HCT116 (cell line): ENCODE results near the gene CDYL2. TPM values are rescaled to one million over a fixed set of nuclear protein-coding genes. Genes with fewer than 3 reads are reported as not detected.

Experiments
- ATAC-seq: fragments of 200-7000 bp; cut with Tn5 transposase; 2 replicates; pipeline ENCODE4 v1.9.1; 2020; ENCODE audit warnings: mild to moderate bottlenecking, moderate library complexity
- BruUV-seq: library from RNA; stranded (reverse); fragments of 400-500 nt; replicated peaks from 2 replicates; lab custom pipeline; 2021; lab: Mats Ljungman, UMichigan
- CTCF ChIA-PET: fragments of 300-600 bp; sonication (Branson Sonifier 250); formaldehyde crosslinking; loops from one replicate; lab custom pipeline; 2021; ENCODE audit warnings: antibody characterized with exemption; lab: Charles Lee
- POLR2A ChIA-PET: fragments of 300-600, 350-600 bp; sonication (Branson Sonifier 250); formaldehyde crosslinking; loops from one replicate; lab custom pipeline; 2021; ENCODE audit warnings: antibody characterized with exemption; lab: Charles Lee
- RAD21 ChIA-PET, 2 experiments: fragments of 300-600 bp; sonication (Branson Sonifier 250); formaldehyde crosslinking; loops; one replicate each; lab custom pipeline; 2023; ENCODE audit warnings: low total read pairs in 2 of 2; ENCODE audit not compliant: uncharacterized antibody in 2 of 2, unreplicated experiment in 2 of 2, low non-redundant PET in 1 of 2; lab: Charles Lee
- DNase-seq: peaks from one replicate; pipeline ENCODE4 v3.0.0-alpha.2; 2010; ENCODE audit warnings: low read depth, low spot score
- H2AFZ ChIP-seq: fragments of 200-600 bp; shearing (Covaris generic), sonication (generic); 2 replicates; pipeline ENCODE4 v1.6.1; 2017; ENCODE audit warnings: low read depth, mixed run types, mixed read lengths, antibody characterized with exemption, low read length; ENCODE audit not compliant: poor library complexity, severe bottlenecking
- H3K27ac ChIP-seq: 2 replicates; pipeline ENCODE4 v1.5.1; 2012; ENCODE audit warnings: low read depth, low read length
- H3K27me3 ChIP-seq: fragments of 200-600 bp; sonication (generic); 2 replicates; pipeline ENCODE4 v1.6.1; 2016; ENCODE audit warnings: mixed run types, low read length, mixed read lengths; ENCODE audit not compliant: insufficient read depth
- H3K36me3 ChIP-seq, 2 experiments: fragments of 200-500 bp in 1 of 2; fragments of 200-600 bp in 1 of 2; sonication (Bioruptor generic) in 1 of 2; sonication (generic) in 1 of 2; 2 replicates each; pipeline versions ENCODE4 v1.5.1 to v1.6.1; 2014 to 2016; ENCODE audit warnings: low read length in 2 of 2, inconsistent platforms in 1 of 2, mixed read lengths in 1 of 2, mixed run types in 1 of 2; ENCODE audit not compliant: insufficient read depth in 2 of 2, control insufficient read depth in 1 of 2
- H3K4me1 ChIP-seq, 2 experiments: fragments of 200-600 bp in 1 of 2; sonication (generic) in 1 of 2; 2 replicates each; pipeline versions ENCODE4 v1.5.1 to v1.6.1; 2012 to 2017; ENCODE audit warnings: low read length in 2 of 2, inconsistent platforms in 1 of 2, mild to moderate bottlenecking in 1 of 2, mixed read lengths in 1 of 2, mixed run types in 1 of 2, moderate library complexity in 1 of 2; ENCODE audit not compliant: insufficient read depth in 2 of 2, control insufficient read depth in 1 of 2
- H3K4me2 ChIP-seq: fragments of 200-600 bp; sonication (generic); 2 replicates; pipeline ENCODE4 v1.6.1; 2017; ENCODE audit warnings: mixed run types, low read length, mixed read lengths
- H3K4me3 ChIP-seq, 2 experiments: fragments of 200-600 bp in 1 of 2; sonication (generic) in 1 of 2; replicated peaks in 1 of 2; 2 replicates each; pipeline ENCODE4 v1.5.1; 2011 to 2016; ENCODE audit warnings: low read length in 2 of 2, control low read depth in 1 of 2, low read depth in 1 of 2, mild to moderate bottlenecking in 1 of 2, mixed read lengths in 1 of 2, mixed run types in 1 of 2
- H3K79me2 ChIP-seq: fragments of 200-600 bp; sonication (generic); 2 replicates; pipeline ENCODE4 v1.6.1; 2017; ENCODE audit warnings: mild to moderate bottlenecking, mixed run types, low read length, moderate library complexity, mixed read lengths; ENCODE audit not compliant: insufficient read depth
- H3K9ac ChIP-seq: fragments of 200-600 bp; sonication (generic); 2 replicates; pipeline ENCODE4 v1.6.1; 2016; ENCODE audit warnings: low read length, mixed read lengths
- H3K9me2 ChIP-seq: fragments of 200-600 bp; sonication (generic), shearing (Covaris generic); 2 replicates; pipeline ENCODE4 v1.6.1; 2017; ENCODE audit warnings: mixed run types, mild to moderate bottlenecking, moderate library complexity; ENCODE audit not compliant: insufficient read depth
- H3K9me3 ChIP-seq, 2 experiments: fragments of 200-500 bp in 1 of 2; fragments of 200-600 bp in 1 of 2; sonication (Bioruptor generic) in 1 of 2; sonication (generic) in 1 of 2; 2 replicates each; pipeline ENCODE4 v1.6.1; 2014 to 2017; ENCODE audit warnings: low read length in 2 of 2, mixed read lengths in 2 of 2, inconsistent platforms in 1 of 2, low read depth in 1 of 2, mild to moderate bottlenecking in 1 of 2, mixed run types in 1 of 2, moderate library complexity in 1 of 2; ENCODE audit not compliant: control insufficient read depth in 1 of 2, insufficient read depth in 1 of 2
- H4K20me1 ChIP-seq: fragments of 200-600 bp; sonication (generic), shearing (Covaris generic); 2 replicates; pipeline ENCODE4 v1.6.1; 2017; ENCODE audit warnings: mixed run types, mild to moderate bottlenecking, moderate library complexity; ENCODE audit not compliant: insufficient read depth
- CBX3 ChIP-seq: IDR thresholded peaks from 2 replicates; pipeline ENCODE4 v1.6.1; 2012; ENCODE audit warnings: low read depth
- CTCF ChIP-seq, 3 experiments: fragments of 200-600 bp in 1 of 3; sonication (generic) in 1 of 3; IDR thresholded peaks in 2 of 3; conservative IDR thresholded peaks in 1 of 3; 2 replicates each; pipeline ENCODE4 v1.5.1; 2012 to 2017; ENCODE audit warnings: low read depth in 2 of 3, low read length in 2 of 3, antibody characterized with exemption in 1 of 3, borderline replicate concordance in 1 of 3, control low read depth in 1 of 3, mild to moderate bottlenecking in 1 of 3, mixed read lengths in 1 of 3, mixed run types in 1 of 3, moderate library complexity in 1 of 3; ENCODE audit not compliant: insufficient read depth in 1 of 3
- ELF1 ChIP-seq: IDR thresholded peaks from 2 replicates; pipeline ENCODE4 v1.6.1; 2012; ENCODE audit warnings: low read depth, borderline replicate concordance
- EZH2 ChIP-seq: fragments of 200-600 bp; sonication (generic); IDR thresholded peaks from 2 replicates; pipeline ENCODE4 v1.6.1; 2017; ENCODE audit warnings: antibody characterized with exemption, mixed run types
- FOSL1 ChIP-seq: IDR thresholded peaks from 2 replicates; pipeline ENCODE4 v1.6.1; 2012; ENCODE audit warnings: low read depth
- JUND ChIP-seq: IDR thresholded peaks from 2 replicates; pipeline ENCODE4 v1.6.1; 2012
- MAX ChIP-seq: IDR thresholded peaks from 2 replicates; pipeline ENCODE4 v1.6.1; 2012
- POLR2A ChIP-seq: IDR thresholded peaks from 2 replicates; pipeline ENCODE4 v1.7.0; 2011; ENCODE audit warnings: borderline replicate concordance; ENCODE audit not compliant: insufficient read depth, insufficient read length; ENCODE audit errors: extremely low read depth
- REST ChIP-seq: IDR thresholded peaks from 2 replicates; pipeline ENCODE4 v1.6.1; 2012; ENCODE audit warnings: low read depth
- SP1 ChIP-seq: IDR thresholded peaks from 2 replicates; pipeline ENCODE4 v1.6.1; 2012; ENCODE audit warnings: low read depth
- ZBTB33 ChIP-seq: IDR thresholded peaks from 2 replicates; pipeline ENCODE4 v1.6.1; 2011; ENCODE audit warnings: mild to moderate bottlenecking, low read length, moderate library complexity; ENCODE audit not compliant: insufficient replicate concordance; ENCODE audit errors: extremely low read depth
- ZNF274 ChIP-seq: fragments of 200-500 bp; sonication (Bioruptor generic); IDR thresholded peaks from 2 replicates; pipeline ENCODE4 v1.6.1; 2014; ENCODE audit warnings: mild to moderate bottlenecking, low read depth, low read length, inconsistent platforms
- intact Hi-C: fragments of 100-400 bp; cut with micrococcal nuclease; formaldehyde crosslinking; loops from 2 replicates; pipeline ENCODE4 v1.10.0; 2022
- total RNA-seq: library from RNA; stranded (reverse); gene quantifications from one replicate; pipeline ENCODE4 v1.2.1, GENCODE V29; 2021; ENCODE audit not compliant: unreplicated experiment

The CDYL2 gene
- total RNA-seq, 1 experiment from 2014 or later = 0.10 TPM

- Histone ChIP-seq H2AFZ (no peak overlapping the region), H3K27ac (no peak overlapping the region), H3K4me3 (no peak overlapping the region), H3K27me3 (no peaks in the 10 kb centered on the region), H3K4me1 (no peaks in the 10 kb centered on the region), H3K9me3 (peaks cover 5% of the 10 kb centered on the region in 2 experiments; a peak in 2 of 4 replicates), H3K4me2 (no peak overlapping the region), H3K9ac (no peak overlapping the region), H4K20me1 (no peaks in the 10 kb centered on the region), H3K9me2 (no peaks in the 10 kb centered on the region), H3K36me3 (no peaks in the 10 kb centered on the region), H3K79me2 (no peaks in the 10 kb centered on the region)
- TF ChIP-seq SP1 = no peak
- TF ChIP-seq EZH2 = no peak
- no peak for TF ChIP-seq MAX
- no peak for TF ChIP-seq ELF1
- TF ChIP-seq ZNF274 = no peak
- TF ChIP-seq FOSL1 = no peak
- no peak for TF ChIP-seq JUND
- no peak for TF ChIP-seq ZBTB33
- no peak for TF ChIP-seq REST
- TF ChIP-seq POLR2A = no peak
- no peak for TF ChIP-seq CBX3
- TF ChIP-seq CTCF (IDR thresholded peaks at IDR 0.05 in 2 of 3, conservative IDR thresholded peaks at IDR 0.05 in 1 of 3; ENCODE audit: borderline replicate concordance in 1 of 3, insufficient read depth in 1 of 3, low read depth in 2 of 3, low read length in 2 of 3) = no peak
- RAD21 ChIA-PET = no interaction called here
- intact Hi-C loops = no loop called here
- POLR2A ChIA-PET = no interaction called here
- BruUV-seq = no TSS peak
- CTCF ChIA-PET = no interaction called here
- ATAC-seq = no peak
- no peak for DNase-seq
Measured at GRCh38 chr16:80585764-80586163, 218.6 kb downstream of the CDYL2 start.
